Middle frontal gyrus (tissue), 1 donor: ENCODE results near the gene CRTC3.

Experiments
- DNase-seq: peaks from one replicate; pipeline ENCODE4 v3.0.0-alpha.2; 2015; ENCODE audit warnings: low spot score; ENCODE audit errors: extremely low spot score

CRTC3 gene

GRCh38 chr15:90561344-90562244 is 31.9 kb downstream of the CRTC3 start:
- DNase-seq: no peak

- DNase-seq: no peak
These were observed 32.9 kb downstream of the CRTC3 start for GRCh38 chr15:90562669-90563068.

- no peak for DNase-seq
These were observed 33.7 kb downstream of the CRTC3 start for GRCh38 chr15:90563463-90563862.

GRCh38 chr15:90564051-90564450 is 34.3 kb downstream of the CRTC3 start:
- no peak for DNase-seq

GRCh38 chr15:90564590-90564989 is 34.9 kb downstream of the CRTC3 start:
- no peak for DNase-seq

- no peak for DNase-seq
These were observed 36.1 kb downstream of the CRTC3 start for GRCh38 chr15:90565866-90566265.

GRCh38 chr15:90570643-90571042 is 40.9 kb downstream of the CRTC3 start:
- no peak for DNase-seq

- DNase-seq: peak; percentile 65
These were observed 41.4 kb downstream of the CRTC3 start for GRCh38 chr15:90571063-90571541.

- no peak for DNase-seq
These were observed 43.2 kb downstream of the CRTC3 start for GRCh38 chr15:90572893-90573292.

GRCh38 chr15:90576711-90577389 is 47.1 kb downstream of the CRTC3 start:
- DNase-seq: no peak

- DNase-seq: no peak
These were observed 49.5 kb downstream of the CRTC3 start for GRCh38 chr15:90579213-90579612.

GRCh38 chr15:90580099-90580498 is 50.4 kb downstream of the CRTC3 start:
- DNase-seq: no peak

- no peak for DNase-seq
These were observed 50.8 kb downstream of the CRTC3 start for GRCh38 chr15:90580541-90580940.

GRCh38 chr15:90580946-90581345 is 51.2 kb downstream of the CRTC3 start:
- no peak for DNase-seq

GRCh38 chr15:90581771-90582352 is 52.1 kb downstream of the CRTC3 start:
- no peak for DNase-seq

- no peak for DNase-seq
These were observed 52.8 kb downstream of the CRTC3 start for GRCh38 chr15:90582553-90582952.

- DNase-seq: no peak
These were observed 53.9 kb downstream of the CRTC3 start for GRCh38 chr15:90583471-90584252.

- no peak for DNase-seq
These were observed 55.1 kb downstream of the CRTC3 start for GRCh38 chr15:90584841-90585240.

GRCh38 chr15:90585863-90586262 is 56.1 kb downstream of the CRTC3 start:
- DNase-seq: no peak

GRCh38 chr15:90586948-90587347 is 57.2 kb downstream of the CRTC3 start:
- no peak for DNase-seq

- DNase-seq: no peak
These were observed 58.7 kb downstream of the CRTC3 start for GRCh38 chr15:90588427-90588826.
